ENCODE results near the gene ZSWIM2. TPM values are rescaled to one million over a fixed set of nuclear protein-coding genes. Genes with fewer than 3 reads are reported as not detected.

ZSWIM2 gene
- total RNA-seq, 1 experiment from 2014 or later = not detected

DNA sequence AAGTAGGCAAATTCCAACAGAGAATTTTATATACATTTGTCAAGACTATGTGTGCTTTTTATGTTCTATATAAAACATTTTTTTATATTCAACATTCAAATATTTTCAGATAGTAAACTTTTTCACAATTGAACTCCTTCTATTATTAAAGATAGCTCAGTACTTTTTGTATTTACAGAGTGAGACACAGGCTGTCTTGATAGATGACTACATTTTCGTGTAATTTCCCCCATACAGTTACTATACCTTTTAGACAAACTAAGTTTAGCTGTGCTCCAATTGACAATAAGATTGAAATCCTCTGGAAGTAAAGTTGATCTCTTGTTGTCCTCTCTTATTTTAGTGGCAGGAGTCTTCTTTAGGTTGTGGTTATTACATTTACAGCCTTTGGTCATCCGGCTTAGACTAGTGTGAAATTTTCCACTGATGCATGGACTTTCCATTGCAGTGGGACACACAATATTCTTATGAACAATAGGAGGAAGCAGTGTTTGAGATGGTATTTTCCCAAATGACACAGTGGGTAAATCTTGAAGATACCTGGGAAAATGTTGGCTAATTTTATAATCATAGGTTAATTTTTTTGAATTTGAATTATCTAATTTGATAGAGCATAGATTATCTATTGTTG, 21.0 kb downstream of the ZSWIM2 start:
- ChIA-PET POLR2A (no interaction called here), RAD21 (ENCODE audit: low non-redundant PET in 1 of 2, low total read pairs in 2 of 2, uncharacterized antibody in 2 of 2, unreplicated experiment in 2 of 2) (no interaction called here), CTCF (no interaction called here)
- no peak for DNase-seq (ENCODE audit: low read depth, low spot score)
- H4K20me1 ChIP-seq (ENCODE audit: insufficient read depth) = no peaks in the 10 kb centered on the region
- no peak overlapping the region for H3K4me3 ChIP-seq (replicated peaks in 1 of 2; ENCODE audit: low read depth in 1 of 2, low read length in 2 of 2)
- H3K4me2 ChIP-seq (ENCODE audit: low read length) = no peak overlapping the region
- no peaks in the 10 kb centered on the region for H3K79me2 ChIP-seq (ENCODE audit: insufficient read depth, low read length)
- no peaks in the 10 kb centered on the region for H3K27me3 ChIP-seq (ENCODE audit: insufficient read depth, low read length)
- H3K36me3 ChIP-seq (ENCODE audit: control insufficient read depth in 1 of 2, insufficient read depth in 2 of 2, low read length in 2 of 2) = no peaks in the 10 kb centered on the region
- no peak for ATAC-seq
- no peaks in the 10 kb centered on the region for H3K4me1 ChIP-seq (ENCODE audit: control insufficient read depth in 1 of 2, insufficient read depth in 2 of 2, low read length in 2 of 2)
- intact Hi-C loops (cut with micrococcal nuclease) = no loop called here
- H3K9me2 ChIP-seq (ENCODE audit: insufficient read depth) = no peaks in the 10 kb centered on the region
- BruUV-seq (replicated peaks) = no TSS peak
- H3K9ac ChIP-seq (ENCODE audit: low read length) = no peak overlapping the region
- H3K9me3 ChIP-seq (ENCODE audit: control insufficient read depth in 1 of 2, insufficient read depth in 1 of 2, low read depth in 1 of 2, low read length in 2 of 2) = no peaks in the 10 kb centered on the region
- H2AFZ ChIP-seq (ENCODE audit: low read depth, low read length, poor library complexity, severe bottlenecking) = peak overlapping the region; percentile 10
- no peak for TF ChIP-seq JUND (IDR thresholded peaks at IDR 0.05)
- TF ChIP-seq, protein P1, sequence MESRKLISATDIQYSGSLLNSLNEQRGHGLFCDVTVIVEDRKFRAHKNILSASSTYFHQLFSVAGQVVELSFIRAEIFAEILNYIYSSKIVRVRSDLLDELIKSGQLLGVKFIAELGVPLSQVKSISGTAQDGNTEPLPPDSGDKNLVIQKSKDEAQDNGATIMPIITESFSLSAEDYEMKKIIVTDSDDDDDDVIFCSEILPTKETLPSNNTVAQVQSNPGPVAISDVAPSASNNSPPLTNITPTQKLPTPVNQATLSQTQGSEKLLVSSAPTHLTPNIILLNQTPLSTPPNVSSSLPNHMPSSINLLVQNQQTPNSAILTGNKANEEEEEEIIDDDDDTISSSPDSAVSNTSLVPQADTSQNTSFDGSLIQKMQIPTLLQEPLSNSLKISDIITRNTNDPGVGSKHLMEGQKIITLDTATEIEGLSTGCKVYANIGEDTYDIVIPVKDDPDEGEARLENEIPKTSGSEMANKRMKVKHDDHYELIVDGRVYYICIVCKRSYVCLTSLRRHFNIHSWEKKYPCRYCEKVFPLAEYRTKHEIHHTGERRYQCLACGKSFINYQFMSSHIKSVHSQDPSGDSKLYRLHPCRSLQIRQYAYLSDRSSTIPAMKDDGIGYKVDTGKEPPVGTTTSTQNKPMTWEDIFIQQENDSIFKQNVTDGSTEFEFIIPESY (IDR thresholded peaks at IDR 0.05; ENCODE audit: extremely low read depth, insufficient replicate concordance, low read length) = no peak
- no peak for TF ChIP-seq ZNF274 (IDR thresholded peaks at IDR 0.05; ENCODE audit: low read depth, low read length)
- TF ChIP-seq, protein P2, sequence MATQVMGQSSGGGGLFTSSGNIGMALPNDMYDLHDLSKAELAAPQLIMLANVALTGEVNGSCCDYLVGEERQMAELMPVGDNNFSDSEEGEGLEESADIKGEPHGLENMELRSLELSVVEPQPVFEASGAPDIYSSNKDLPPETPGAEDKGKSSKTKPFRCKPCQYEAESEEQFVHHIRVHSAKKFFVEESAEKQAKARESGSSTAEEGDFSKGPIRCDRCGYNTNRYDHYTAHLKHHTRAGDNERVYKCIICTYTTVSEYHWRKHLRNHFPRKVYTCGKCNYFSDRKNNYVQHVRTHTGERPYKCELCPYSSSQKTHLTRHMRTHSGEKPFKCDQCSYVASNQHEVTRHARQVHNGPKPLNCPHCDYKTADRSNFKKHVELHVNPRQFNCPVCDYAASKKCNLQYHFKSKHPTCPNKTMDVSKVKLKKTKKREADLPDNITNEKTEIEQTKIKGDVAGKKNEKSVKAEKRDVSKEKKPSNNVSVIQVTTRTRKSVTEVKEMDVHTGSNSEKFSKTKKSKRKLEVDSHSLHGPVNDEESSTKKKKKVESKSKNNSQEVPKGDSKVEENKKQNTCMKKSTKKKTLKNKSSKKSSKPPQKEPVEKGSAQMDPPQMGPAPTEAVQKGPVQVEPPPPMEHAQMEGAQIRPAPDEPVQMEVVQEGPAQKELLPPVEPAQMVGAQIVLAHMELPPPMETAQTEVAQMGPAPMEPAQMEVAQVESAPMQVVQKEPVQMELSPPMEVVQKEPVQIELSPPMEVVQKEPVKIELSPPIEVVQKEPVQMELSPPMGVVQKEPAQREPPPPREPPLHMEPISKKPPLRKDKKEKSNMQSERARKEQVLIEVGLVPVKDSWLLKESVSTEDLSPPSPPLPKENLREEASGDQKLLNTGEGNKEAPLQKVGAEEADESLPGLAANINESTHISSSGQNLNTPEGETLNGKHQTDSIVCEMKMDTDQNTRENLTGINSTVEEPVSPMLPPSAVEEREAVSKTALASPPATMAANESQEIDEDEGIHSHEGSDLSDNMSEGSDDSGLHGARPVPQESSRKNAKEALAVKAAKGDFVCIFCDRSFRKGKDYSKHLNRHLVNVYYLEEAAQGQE (IDR thresholded peaks at IDR 0.05; ENCODE audit: low read depth) = no peak
- TF ChIP-seq, protein P3, sequence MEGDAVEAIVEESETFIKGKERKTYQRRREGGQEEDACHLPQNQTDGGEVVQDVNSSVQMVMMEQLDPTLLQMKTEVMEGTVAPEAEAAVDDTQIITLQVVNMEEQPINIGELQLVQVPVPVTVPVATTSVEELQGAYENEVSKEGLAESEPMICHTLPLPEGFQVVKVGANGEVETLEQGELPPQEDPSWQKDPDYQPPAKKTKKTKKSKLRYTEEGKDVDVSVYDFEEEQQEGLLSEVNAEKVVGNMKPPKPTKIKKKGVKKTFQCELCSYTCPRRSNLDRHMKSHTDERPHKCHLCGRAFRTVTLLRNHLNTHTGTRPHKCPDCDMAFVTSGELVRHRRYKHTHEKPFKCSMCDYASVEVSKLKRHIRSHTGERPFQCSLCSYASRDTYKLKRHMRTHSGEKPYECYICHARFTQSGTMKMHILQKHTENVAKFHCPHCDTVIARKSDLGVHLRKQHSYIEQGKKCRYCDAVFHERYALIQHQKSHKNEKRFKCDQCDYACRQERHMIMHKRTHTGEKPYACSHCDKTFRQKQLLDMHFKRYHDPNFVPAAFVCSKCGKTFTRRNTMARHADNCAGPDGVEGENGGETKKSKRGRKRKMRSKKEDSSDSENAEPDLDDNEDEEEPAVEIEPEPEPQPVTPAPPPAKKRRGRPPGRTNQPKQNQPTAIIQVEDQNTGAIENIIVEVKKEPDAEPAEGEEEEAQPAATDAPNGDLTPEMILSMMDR (IDR thresholded peaks at IDR 0.05 in 2 of 3, conservative IDR thresholded peaks at IDR 0.05 in 1 of 3; ENCODE audit: borderline replicate concordance in 1 of 3, insufficient read depth in 1 of 3, low read depth in 2 of 3, low read length in 2 of 3) = no peak
- TF ChIP-seq POLR2AphosphoS5 (IDR thresholded peaks at IDR 0.05; ENCODE audit: low read depth, low read length) = no peak
- no peak for TF ChIP-seq POLR2A (IDR thresholded peaks at IDR 0.05; ENCODE audit: borderline replicate concordance, extremely low read depth, insufficient read depth, insufficient read length)
- no peak for TF ChIP-seq RAD21 (IDR thresholded peaks at IDR 0.05; ENCODE audit: low read depth)
- TF ChIP-seq CBX3 (IDR thresholded peaks at IDR 0.05; ENCODE audit: low read depth) = no peak
- TF ChIP-seq SP1 (IDR thresholded peaks at IDR 0.05; ENCODE audit: low read depth) = no peak
- no peak for TF ChIP-seq SIN3A (IDR thresholded peaks at IDR 0.05; ENCODE audit: low read depth)
- no peak overlapping the region for H3K27ac ChIP-seq (ENCODE audit: low read depth, low read length)

All from HCT116 (cell line).